GM12878 (cell line): ENCODE results near the gene POLA2. TPM values are rescaled to one million over a fixed set of nuclear protein-coding genes. Genes with fewer than 3 reads are reported as not detected.

Experiments
- ATAC-seq: fragments of 200-7000 bp; cut with Tn5 transposase; 3 replicates; pipeline ENCODE4 v1.9.1; 2020; ENCODE audit warnings: mild to moderate bottlenecking, moderate library complexity
- BruUV-seq: library from RNA; stranded (reverse); fragments of 400-500 nt; replicated peaks from 2 replicates; lab custom pipeline; 2021; lab: Mats Ljungman, UMichigan
- CTCF ChIA-PET: fragments of 300-600 bp; sonication (Branson Sonifier 250); formaldehyde crosslinking; extraction: SDS; loops from one replicate; lab custom pipeline; 2021; ENCODE audit warnings: inconsistent platforms; lab: Yijun Ruan, JAX
- POLR2A ChIA-PET: fragments of 350-600 bp; formaldehyde crosslinking; extraction: SDS; loops from one replicate; lab custom pipeline; 2021; ENCODE audit warnings: inconsistent platforms; lab: Charles Lee
- RAD21 ChIA-PET: fragments of 300-600 bp; sonication (Branson Sonifier 250); formaldehyde crosslinking; loops from one replicate; lab custom pipeline; 2023; ENCODE audit warnings: antibody characterized with exemption; ENCODE audit not compliant: unreplicated experiment; lab: Charles Lee
- SMC1A ChIA-PET: fragments of 300-600 bp; sonication (Branson Sonifier 250); formaldehyde crosslinking; loops from one replicate; lab custom pipeline; 2023; ENCODE audit not compliant: unreplicated experiment, uncharacterized antibody; lab: Charles Lee
- DNase-seq: peaks from one replicate; pipeline ENCODE4 v3.0.0-alpha.2; 2011; ENCODE audit warnings: low read depth, low spot score
- FAIRE-seq: peaks from 3 replicates; lab custom pipeline; 2011; peaks lifted over from hg19 to GRCh38; lab: Jason Lieb, UNC
- H2AFZ ChIP-seq: 2 replicates; pipeline ENCODE4 v1.6.0; 2011; ENCODE audit warnings: low read depth, low read length, control low read depth; ENCODE audit not compliant: control insufficient read depth
- H3K27ac ChIP-seq: 2 replicates; pipeline ENCODE4 v1.5.1; 2011; ENCODE audit warnings: control low read depth; ENCODE audit not compliant: control insufficient read depth, insufficient read depth
- H3K27me3 ChIP-seq, 2 experiments: replicated peaks in 1 of 2; 2 replicates each; pipeline versions ENCODE4 v1.6.0 to v1.6.1; 2011; ENCODE audit warnings: low read length in 1 of 2; ENCODE audit not compliant: control insufficient read depth in 2 of 2, insufficient read depth in 2 of 2
- H3K36me3 ChIP-seq, 2 experiments: 2 replicates each; pipeline ENCODE4 v1.5.1; 2011; ENCODE audit warnings: low read length in 1 of 2; ENCODE audit not compliant: control insufficient read depth in 2 of 2, insufficient read depth in 2 of 2
- H3K4me1 ChIP-seq: 2 replicates; pipeline ENCODE4 v1.6.1; 2011; ENCODE audit warnings: mild to moderate bottlenecking, low read length, moderate library complexity, mixed read lengths; ENCODE audit not compliant: control insufficient read depth, insufficient read depth
- H3K4me2 ChIP-seq: 2 replicates; pipeline ENCODE4 v1.6.0; 2011; ENCODE audit warnings: control low read depth; ENCODE audit not compliant: control insufficient read depth, insufficient read depth
- H3K4me3 ChIP-seq: fragments of 200-600 bp; sonication (generic); 2 replicates; pipeline ENCODE4 v1.5.1; 2016
- H3K79me2 ChIP-seq: 2 replicates; pipeline ENCODE4 v1.6.0; 2011; ENCODE audit warnings: low read length; ENCODE audit not compliant: control insufficient read depth, insufficient read depth
- H3K9ac ChIP-seq: 2 replicates; pipeline ENCODE4 v1.8.0; 2011; ENCODE audit warnings: low read length, control low read depth, mixed read lengths; ENCODE audit not compliant: control insufficient read depth, insufficient read depth
- H3K9me3 ChIP-seq: replicated peaks from 3 replicates; pipeline ENCODE4 v1.5.1; 2011; ENCODE audit warnings: mild to moderate bottlenecking, low read length; ENCODE audit not compliant: control insufficient read depth, insufficient read depth
- H4K20me1 ChIP-seq: 2 replicates; pipeline ENCODE4 v1.6.0; 2011; ENCODE audit not compliant: control insufficient read depth, insufficient read depth
- CREM ChIP-seq: IDR thresholded peaks from 2 replicates; pipeline ENCODE4 v1.6.1; 2014; ENCODE audit warnings: antibody characterized with exemption, low read depth
- TAF1 ChIP-seq: IDR thresholded peaks from 2 replicates; pipeline ENCODE4 v1.6.1; 2011; ENCODE audit warnings: mild to moderate bottlenecking, low read depth, low read length, borderline replicate concordance
- WGBS: methylation state at CpG from one replicate; pipeline ENCODE4 v1.1.6; 2016; ENCODE audit warnings: low lambda C conversion rate; ENCODE audit not compliant: insufficient replicate concordance, insufficient coverage; ENCODE audit errors: missing lambda C conversion rate; 5-methylcytosine and 5-hydroxymethylcytosine counted together
- in situ Hi-C: fragments of 300-500 bp; cut with MboI; formaldehyde crosslinking; loops from 9 replicates; pipeline ENCODE4 v1.14.3; 2018; ENCODE audit warnings: mixed read lengths
- intact Hi-C: fragments of 100-400 bp; cut with micrococcal nuclease; formaldehyde crosslinking; loops from one replicate; pipeline ENCODE4 v1.14.2; 2022; ENCODE audit not compliant: unreplicated experiment
- polyA plus RNA-seq, 11 experiments: library from polyadenylated mRNA; depleted of rRNA in 4 of 11; unstranded in 6 of 11; stranded (reverse) in 5 of 11; fragments of >200 nt; fragmentation: Nextera tagmentation in 4 of 11; fragmentation: Illumina TruSeq in 1 of 11; extraction: Ambion mirVana in 4 of 11; extraction: Trizol in 1 of 11; gene quantifications; 1 replicate in 1 of 11; 2 replicates in 10 of 11; pipeline versions ENCODE4 v1.2.1 to v1.2.3, GENCODE V29; 2011 to 2016; ENCODE audit warnings: inconsistent platforms in 2 of 11, missing spikeins in 2 of 11, low read depth in 1 of 11
- total RNA-seq, 4 experiments: library from RNA; depleted of rRNA in 3 of 4; stranded (reverse); fragments of >200 nt in 3 of 4; fragmentation: Illumina TruSeq in 1 of 4; extraction: Trizol in 1 of 4; gene quantifications; 2 replicates each; pipeline versions ENCODE4 v1.2.1 to v1.2.3, GENCODE V29; 2013 to 2021

The POLA2 gene
- total and polyA plus RNA-seq, 10 of the 15 experiments (the other 5 are each of a cell fraction or from before 2014, with no cell fraction given): 4.2 to 121 (median 56.2) TPM

DNA sequence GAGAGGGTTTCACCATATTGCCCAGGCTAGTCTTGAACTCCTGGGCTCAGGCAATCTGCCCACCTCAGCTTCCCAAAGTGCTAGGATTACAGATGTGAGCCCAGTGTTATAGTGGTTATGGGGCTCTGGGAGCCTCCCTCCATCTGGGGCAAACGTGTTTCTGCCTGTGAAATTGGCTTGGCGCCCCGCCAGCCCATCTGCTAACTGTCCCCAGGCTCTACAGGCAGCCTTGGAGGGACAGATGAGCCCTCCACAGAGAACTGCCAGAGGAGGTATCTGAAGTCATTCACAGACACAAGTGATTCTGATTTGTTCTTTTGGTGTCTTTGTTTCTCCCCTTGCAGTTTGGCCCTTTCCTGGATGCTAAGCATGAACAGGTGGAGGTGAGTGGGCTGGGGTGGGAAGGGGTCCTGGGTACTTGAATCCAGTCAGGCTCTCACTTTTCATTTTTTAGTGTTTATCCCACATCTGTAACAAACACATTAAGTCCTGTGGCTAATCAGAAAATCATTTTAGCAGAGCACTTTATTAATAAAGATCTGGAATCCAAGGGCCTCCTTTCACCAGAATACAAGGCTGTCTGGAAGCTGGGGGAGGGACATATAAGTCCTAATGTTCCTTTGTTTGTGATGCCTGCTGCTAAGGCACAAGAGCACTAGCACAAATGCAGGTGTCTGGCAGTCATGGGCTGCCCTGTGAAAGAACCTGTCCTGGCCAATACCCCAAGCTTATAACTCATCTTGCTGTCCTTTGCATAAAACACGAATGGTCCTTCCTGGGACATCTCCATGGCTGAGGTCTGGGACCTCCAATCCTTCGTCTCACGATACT, 27.2 kb downstream of the POLA2 start:
- H3K79me2 ChIP-seq: no peaks in the 10 kb centered on the region
- ChIA-PET CTCF (interaction anchor here (2.1 to 7.3 kb wide), 4 partner anchors 9 to 40 kb away, joined by 8 to 67 read pairs (median 24); partner anchors contain the start of gene CDC42EP2), RAD21 (interaction anchor here (1.0 to 2.2 kb wide), 3 partner anchors 9 to 27 kb away, joined by 3 to 13 read pairs (median 6); no protein-coding TSS in a partner anchor), POLR2A (interaction anchor here (0.5 to 2.2 kb wide), 3 partner anchors 12 to 27 kb away, joined by 3 to 8 read pairs (median 6); partner anchors contain the start of gene POLA2), SMC1A (interaction anchor here (2.1 to 2.8 kb wide), 2 partner anchors 9 to 14 kb away, joined by 6 to 19 read pairs; no protein-coding TSS in a partner anchor)
- TF ChIP-seq TAF1: no peak
- no peak for TF ChIP-seq CREM
- peaks cover 15 to 36% of the 10 kb centered on the region in 2 experiments for H3K36me3 ChIP-seq
- ATAC-seq (no peak), DNase-seq (no peak), FAIRE-seq (no peak)
- no peaks in the 10 kb centered on the region for H3K9me3 ChIP-seq
- no peaks in the 10 kb centered on the region for H4K20me1 ChIP-seq
- intact Hi-C loops: no loop called here
- BruUV-seq: no TSS peak
- 86% methylated on average over 6 of the region's 6 CpGs for WGBS
- peaks cover 16% of the 10 kb centered on the region for H3K4me1 ChIP-seq
- no peak overlapping the region for H2AFZ ChIP-seq
- H3K4me2 ChIP-seq: no peak overlapping the region
- H3K9ac ChIP-seq: no peak overlapping the region
- H3K4me3 ChIP-seq: no peak overlapping the region
- H3K27ac ChIP-seq: no peak overlapping the region
- in situ Hi-C loops: no loop called here
- H3K27me3 ChIP-seq: no peaks in the 10 kb centered on the region
